ENCODE data around the gene QRFP. TPM values are rescaled to one million over a fixed set of nuclear protein-coding genes. Genes with fewer than 3 reads are reported as not detected.

The QRFP gene
- total RNA-seq, 1 donor: not detected

DNA sequence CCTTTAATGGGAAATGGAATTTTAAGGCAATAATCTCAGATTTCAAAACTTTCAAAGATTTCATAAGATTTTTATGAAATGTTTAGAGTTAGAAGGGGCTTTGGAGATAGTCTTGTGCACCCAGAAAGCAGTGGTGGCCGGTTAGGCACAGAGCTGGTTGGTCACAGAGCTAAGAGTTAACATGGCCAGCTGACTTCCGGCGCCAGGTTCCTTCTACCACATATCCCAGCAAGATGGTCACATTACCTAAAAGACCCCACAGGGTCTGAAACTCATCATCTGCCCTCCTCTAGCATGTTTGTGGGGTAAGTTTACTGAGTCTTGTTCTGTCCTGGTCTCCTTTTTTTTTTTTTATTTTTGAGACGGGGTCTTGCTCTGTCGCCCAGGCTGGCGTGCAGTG, 19.3 kb downstream of the QRFP start:
- H4K20me1 ChIP-seq (ENCODE audit: insufficient read depth, low read length): peaks cover 63% of the 10 kb centered on the region
- H3K36me3 ChIP-seq (ENCODE audit: insufficient read depth, low read length): peaks cover 91% of the 10 kb centered on the region

GRCh38 chr9:130874783-130875182, 21.8 kb downstream of the QRFP start:
- Histone ChIP-seq H4K20me1 (ENCODE audit: insufficient read depth, low read length) (peaks cover 68% of the 10 kb centered on the region), H3K79me2 (ENCODE audit: insufficient read depth, low read length) (peaks cover 74% of the 10 kb centered on the region), H3K27ac (ENCODE audit: low read depth, low read length) (no peak overlapping the region), H3K9me3 (ENCODE audit: low read depth, low read length) (no peaks in the 10 kb centered on the region), H2AFZ (ENCODE audit: low read length) (no peak overlapping the region), H3K27me3 (ENCODE audit: insufficient read depth, low read length) (no peaks in the 10 kb centered on the region), H3K36me3 (ENCODE audit: insufficient read depth, low read length) (peaks cover 91% of the 10 kb centered on the region), H3K4me3 (ENCODE audit: insufficient read depth, low read length) (no peak overlapping the region), H3K4me1 (ENCODE audit: insufficient read depth, low read length) (no peaks in the 10 kb centered on the region), H3K4me2 (ENCODE audit: insufficient read depth, low read length) (no peak overlapping the region)
- peak; percentile 36 for DNase-seq (ENCODE audit: insufficient read length, low spot score, missing footprints)
- TF ChIP-seq, protein P1, sequence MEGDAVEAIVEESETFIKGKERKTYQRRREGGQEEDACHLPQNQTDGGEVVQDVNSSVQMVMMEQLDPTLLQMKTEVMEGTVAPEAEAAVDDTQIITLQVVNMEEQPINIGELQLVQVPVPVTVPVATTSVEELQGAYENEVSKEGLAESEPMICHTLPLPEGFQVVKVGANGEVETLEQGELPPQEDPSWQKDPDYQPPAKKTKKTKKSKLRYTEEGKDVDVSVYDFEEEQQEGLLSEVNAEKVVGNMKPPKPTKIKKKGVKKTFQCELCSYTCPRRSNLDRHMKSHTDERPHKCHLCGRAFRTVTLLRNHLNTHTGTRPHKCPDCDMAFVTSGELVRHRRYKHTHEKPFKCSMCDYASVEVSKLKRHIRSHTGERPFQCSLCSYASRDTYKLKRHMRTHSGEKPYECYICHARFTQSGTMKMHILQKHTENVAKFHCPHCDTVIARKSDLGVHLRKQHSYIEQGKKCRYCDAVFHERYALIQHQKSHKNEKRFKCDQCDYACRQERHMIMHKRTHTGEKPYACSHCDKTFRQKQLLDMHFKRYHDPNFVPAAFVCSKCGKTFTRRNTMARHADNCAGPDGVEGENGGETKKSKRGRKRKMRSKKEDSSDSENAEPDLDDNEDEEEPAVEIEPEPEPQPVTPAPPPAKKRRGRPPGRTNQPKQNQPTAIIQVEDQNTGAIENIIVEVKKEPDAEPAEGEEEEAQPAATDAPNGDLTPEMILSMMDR (IDR thresholded peaks at IDR 0.05; ENCODE audit: extremely low read depth, low read depth, low read length): no peak

More for the DNA sequence above, 19.3 kb downstream of the QRFP start:
- H3K79me2 ChIP-seq (ENCODE audit: insufficient read depth, low read length): peaks cover 61% of the 10 kb centered on the region
- no peaks in the 10 kb centered on the region for H3K4me1 ChIP-seq (ENCODE audit: insufficient read depth, low read length)
- no peak overlapping the region for H3K4me3 ChIP-seq (ENCODE audit: insufficient read depth, low read length)
- TF ChIP-seq, protein P1 (IDR thresholded peaks at IDR 0.05; ENCODE audit: extremely low read depth, low read depth, low read length): no peak
- no peaks in the 10 kb centered on the region for H3K27me3 ChIP-seq (ENCODE audit: insufficient read depth, low read length)
- DNase-seq (ENCODE audit: insufficient read length, low spot score, missing footprints): no peak
- no peak overlapping the region for H3K27ac ChIP-seq (ENCODE audit: low read depth, low read length)
- no peak overlapping the region for H2AFZ ChIP-seq (ENCODE audit: low read length)
- H3K4me2 ChIP-seq (ENCODE audit: insufficient read depth, low read length): no peak overlapping the region
- no peaks in the 10 kb centered on the region for H3K9me3 ChIP-seq (ENCODE audit: low read depth, low read length)

DNA sequence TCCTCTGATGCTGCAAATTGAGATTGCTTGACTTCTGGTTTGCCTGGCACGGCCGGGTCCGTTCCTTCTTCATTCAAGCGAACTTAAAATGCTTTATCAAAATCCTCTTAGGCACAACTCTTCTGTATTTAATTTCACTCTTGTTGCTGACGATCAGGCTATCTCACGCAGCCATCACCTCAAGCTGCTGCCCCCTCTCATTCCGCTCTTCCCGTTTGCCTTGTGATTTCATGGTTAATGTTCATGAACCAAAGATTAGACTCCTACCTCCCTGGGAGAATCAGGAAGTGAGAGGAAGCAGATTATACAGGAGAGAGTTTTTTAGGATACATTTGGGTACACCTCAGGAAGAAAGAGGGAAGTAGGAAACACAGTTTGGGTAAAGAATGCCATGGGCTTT, 22.6 kb downstream of the QRFP start:
- Histone ChIP-seq H2AFZ (ENCODE audit: low read length) (no peak overlapping the region), H3K27me3 (ENCODE audit: insufficient read depth, low read length) (no peaks in the 10 kb centered on the region), H3K4me1 (ENCODE audit: insufficient read depth, low read length) (no peaks in the 10 kb centered on the region), H3K4me2 (ENCODE audit: insufficient read depth, low read length) (no peak overlapping the region), H3K27ac (ENCODE audit: low read depth, low read length) (no peak overlapping the region), H3K4me3 (ENCODE audit: insufficient read depth, low read length) (no peak overlapping the region), H3K79me2 (ENCODE audit: insufficient read depth, low read length) (peaks cover 78% of the 10 kb centered on the region), H3K9me3 (ENCODE audit: low read depth, low read length) (no peaks in the 10 kb centered on the region), H4K20me1 (ENCODE audit: insufficient read depth, low read length) (peaks cover 69% of the 10 kb centered on the region), H3K36me3 (ENCODE audit: insufficient read depth, low read length) (peaks cover 90% of the 10 kb centered on the region)
- TF ChIP-seq, protein P1 (IDR thresholded peaks at IDR 0.05; ENCODE audit: extremely low read depth, low read depth, low read length): no peak
- no peak for DNase-seq (ENCODE audit: insufficient read length, low spot score, missing footprints)

- TF ChIP-seq, protein P1 (IDR thresholded peaks at IDR 0.05; ENCODE audit: extremely low read depth, low read depth, low read length): no peak
- Histone ChIP-seq H2AFZ (ENCODE audit: low read length) (no peak overlapping the region), H3K27me3 (ENCODE audit: insufficient read depth, low read length) (no peaks in the 10 kb centered on the region), H3K4me2 (ENCODE audit: insufficient read depth, low read length) (no peak overlapping the region), H3K9me3 (ENCODE audit: low read depth, low read length) (no peaks in the 10 kb centered on the region), H3K4me3 (ENCODE audit: insufficient read depth, low read length) (no peak overlapping the region), H3K79me2 (ENCODE audit: insufficient read depth, low read length) (peaks cover 82% of the 10 kb centered on the region), H4K20me1 (ENCODE audit: insufficient read depth, low read length) (peaks cover 76% of the 10 kb centered on the region), H3K4me1 (ENCODE audit: insufficient read depth, low read length) (no peaks in the 10 kb centered on the region), H3K27ac (ENCODE audit: low read depth, low read length) (no peak overlapping the region), H3K36me3 (ENCODE audit: insufficient read depth, low read length) (peaks cover 89% of the 10 kb centered on the region)
- no peak for DNase-seq (ENCODE audit: insufficient read length, low spot score, missing footprints)
Observed at GRCh38 chr9:130872912-130873503, 23.6 kb downstream of the QRFP start.

Measured in osteoblast (primary cell).